ENCODE data around the gene NKIRAS1.
A peak's percentile ranks its signal among the peaks of the same experiment; 100 is the strongest.
"Not testable (repeated sequence)": the region's sequence is repeated elsewhere in the genome, so short reads cannot be mapped to it uniquely, and the experiment has no call there.

NKIRAS1 gene

GRCh38 chr3:23849462-23849861 is 67.3 kb downstream of the NKIRAS1 start:
- H3K27ac ChIP-seq (ENCODE audit: extremely low read depth, low read depth, low read length); H3K4me3 ChIP-seq (ENCODE audit: low read depth, low read length); CTCF ChIA-PET; H3K4me1 ChIP-seq (ENCODE audit: control insufficient read depth, insufficient read depth, low read length); POLR2A ChIA-PET; H3K9me3 ChIP-seq (ENCODE audit: control insufficient read depth, insufficient read depth, low read depth, low read length): not testable (repeated sequence)
- peak; percentile 77; the same call in 1 of the 2 replicates for TF ChIP-seq ZNF280D (tag by site-specific recombination; IDR thresholded peaks at IDR 0.05)
- peak; percentile 98 for TF ChIP-seq ZNF146 (tag by site-specific recombination; IDR thresholded peaks at IDR 0.05)
- TF ChIP-seq ZNF580 (tag by site-specific recombination; IDR thresholded peaks at IDR 0.05), result peak; percentile 80
- peaks cover 7 to 14% of the 10 kb centered on the region in 2 experiments; a peak in 2 of 3 replicates for H3K36me3 ChIP-seq (ENCODE audit: control insufficient read depth in 2 of 2, insufficient read depth in 1 of 2, low read length in 2 of 2)

- peaks cover 4% of the 10 kb centered on the region; the same call in 1 of the 2 replicates for H3K4me1 ChIP-seq (ENCODE audit: control insufficient read depth, insufficient read depth, low read length)
- no peak overlapping the region for H3K4me3 ChIP-seq (ENCODE audit: low read depth, low read length)
- POLR2A ChIA-PET, result interaction anchor here (0.7 kb wide), 1 partner anchor 11 kb away, joined by 7 read pairs; no protein-coding TSS in a partner anchor
- TF ChIP-seq IKZF3 (tag by site-specific recombination; IDR thresholded peaks at IDR 0.05) (no peak), ZNF704 (tag by site-specific recombination; IDR thresholded peaks at IDR 0.05) (no peak), ZSCAN4 (tag by site-specific recombination; IDR thresholded peaks at IDR 0.05) (peak; percentile 87)
- H3K27ac ChIP-seq (ENCODE audit: extremely low read depth, low read depth, low read length), result no peak overlapping the region
- H3K36me3 ChIP-seq (ENCODE audit: control insufficient read depth in 2 of 2, insufficient read depth in 1 of 2, low read length in 2 of 2), result peaks cover 0 to 3% of the 10 kb centered on the region in 2 experiments; a peak in 2 of 3 replicates
- H3K9me3 ChIP-seq (ENCODE audit: control insufficient read depth, insufficient read depth, low read depth, low read length), result no peaks in the 10 kb centered on the region
- CTCF ChIA-PET, result interaction anchor here (1.1 kb wide), 1 partner anchor 21 kb away, joined by 3 read pairs; no protein-coding TSS in a partner anchor
Observed at GRCh38 chr3:23845326-23846216, 71.2 kb downstream of the NKIRAS1 start.

GRCh38 chr3:23843869-23844268 is 72.9 kb downstream of the NKIRAS1 start:
- Histone ChIP-seq H3K36me3 (ENCODE audit: control insufficient read depth in 2 of 2, insufficient read depth in 1 of 2, low read length in 2 of 2) (peaks cover 0 to 3% of the 10 kb centered on the region in 2 experiments; a peak in 2 of 3 replicates), H3K27ac (ENCODE audit: extremely low read depth, low read depth, low read length) (no peak overlapping the region), H3K4me1 (ENCODE audit: control insufficient read depth, insufficient read depth, low read length) (peaks cover 4% of the 10 kb centered on the region; the same call in 1 of the 2 replicates), H3K4me3 (ENCODE audit: low read depth, low read length) (no peak overlapping the region), H3K9me3 (ENCODE audit: control insufficient read depth, insufficient read depth, low read depth, low read length) (no peaks in the 10 kb centered on the region)
- POLR2A ChIA-PET, result no interaction called here
- TF ChIP-seq ZNF169 (tag by site-specific recombination; IDR thresholded peaks at IDR 0.05) (no peak), ZNF501 (tag by site-specific recombination; IDR thresholded peaks at IDR 0.05) (no peak), ZNF707 (tag by site-specific recombination; IDR thresholded peaks at IDR 0.05) (no peak), TSHZ1 (tag by site-specific recombination; IDR thresholded peaks at IDR 0.05; ENCODE audit: borderline replicate concordance) (no peak), ZBTB8A (tag by site-specific recombination; IDR thresholded peaks at IDR 0.05) (no peak)
- CTCF ChIA-PET, result interaction anchor here (0.9 to 1.0 kb wide), 2 partner anchors 10 to 22 kb away, joined by 3 to 6 read pairs; no protein-coding TSS in a partner anchor
